HEK293T (cell line): ENCODE measurements around the gene RAPGEF5.

Experiments used
- CTCF ChIA-PET: fragments of 350-600 bp; formaldehyde crosslinking; extraction: SDS; loops from one replicate; lab custom pipeline; 2021; ENCODE audit warnings: antibody characterized with exemption, inconsistent platforms; lab: Yijun Ruan, JAX
- POLR2A ChIA-PET: fragments of 350-600 bp; formaldehyde crosslinking; extraction: SDS; loops from one replicate; lab custom pipeline; 2020; ENCODE audit warnings: antibody characterized with exemption, inconsistent platforms; lab: Yijun Ruan, JAX
- DNase-seq: peaks from one replicate; pipeline ENCODE4 v3.0.0; 2012; ENCODE audit warnings: mixed read lengths; ENCODE audit errors: extremely low spot score
- ARNT ChIP-seq: fragments of 450-650 bp; IDR thresholded peaks from 2 replicates; pipeline ENCODE4 v1.6.1; 2017; ENCODE audit warnings: mild to moderate bottlenecking
- BHLHE40 ChIP-seq: fragments of 450-650 bp; IDR thresholded peaks from 2 replicates; pipeline ENCODE4 v1.6.1; 2016; ENCODE audit warnings: mild to moderate bottlenecking, moderate library complexity, borderline replicate concordance
- CTBP1 ChIP-seq: fragments of 450-650 bp; IDR thresholded peaks from 2 replicates; pipeline ENCODE4 v1.6.1; 2016; ENCODE audit warnings: borderline replicate concordance
- ELF4 ChIP-seq: fragments of 450-650 bp; IDR thresholded peaks from 2 replicates; pipeline ENCODE4 v1.6.1; 2017; ENCODE audit warnings: antibody characterized with exemption
- FOXA1 ChIP-seq: fragments of 450-650 bp; IDR thresholded peaks from 2 replicates; pipeline ENCODE4 v1.6.1; 2016; ENCODE audit warnings: mild to moderate bottlenecking
- FOXK2 ChIP-seq: fragments of 450-650 bp; IDR thresholded peaks from 2 replicates; pipeline ENCODE4 v1.6.1; 2016; ENCODE audit warnings: mild to moderate bottlenecking
- FOXM1 ChIP-seq: fragments of 450-650 bp; IDR thresholded peaks from 2 replicates; pipeline ENCODE4 v1.6.1; 2017; ENCODE audit warnings: mild to moderate bottlenecking, borderline replicate concordance
- HDGF ChIP-seq: fragments of 450-650 bp; IDR thresholded peaks from 2 replicates; pipeline ENCODE4 v1.6.1; 2017; ENCODE audit warnings: antibody characterized with exemption, borderline replicate concordance
- L3MBTL2 ChIP-seq: fragments of 450-650 bp; conservative IDR thresholded peaks from 2 replicates; pipeline ENCODE4 v1.6.1; 2016; ENCODE audit warnings: mild to moderate bottlenecking
- NFRKB ChIP-seq: fragments of 450-650 bp; IDR thresholded peaks from 2 replicates; pipeline ENCODE4 v1.6.1; 2016; ENCODE audit warnings: mild to moderate bottlenecking, moderate library complexity
- SP1 ChIP-seq: fragments of 450-650 bp; IDR thresholded peaks from 2 replicates; pipeline ENCODE4 v1.6.1; 2017
- SUZ12 ChIP-seq: fragments of 450-650 bp; IDR thresholded peaks from 2 replicates; pipeline ENCODE4 v1.6.1; 2016; ENCODE audit warnings: mild to moderate bottlenecking
- TARDBP ChIP-seq: fragments of 450-650 bp; IDR thresholded peaks from 2 replicates; pipeline ENCODE4 v1.6.1; 2016
- ZNF384 ChIP-seq: fragments of 450-650 bp; IDR thresholded peaks from 2 replicates; pipeline ENCODE4 v1.6.1; 2016
- TF ChIP-seq, protein P1 (sequence below): fragments of 450-650 bp; IDR thresholded peaks from 2 replicates; pipeline ENCODE4 v1.6.1; 2016

Gene RAPGEF5

DNA sequence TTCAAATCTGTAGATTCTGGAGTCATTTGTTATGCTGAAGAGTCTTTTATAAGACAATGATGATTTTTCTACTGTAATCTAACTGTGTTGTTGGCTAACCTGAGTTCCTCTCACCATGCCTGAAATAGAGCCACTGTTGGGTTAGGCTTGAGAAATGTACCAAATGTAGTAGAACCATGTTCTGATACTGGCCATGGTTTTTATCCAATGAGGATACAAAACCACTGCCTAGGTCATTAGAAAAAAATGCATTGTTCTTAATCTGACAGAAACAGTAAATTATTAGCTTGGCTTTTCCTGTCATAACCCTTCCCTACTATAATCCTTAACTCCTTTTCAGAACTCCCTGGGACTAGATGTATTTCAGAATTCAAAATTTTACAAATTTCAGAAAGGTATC lies 86.6 kb downstream of the RAPGEF5 start:
- POLR2A ChIA-PET = no interaction called here
- CTCF ChIA-PET = no interaction called here
- TF ChIP-seq TARDBP = no peak
- TF ChIP-seq SUZ12 = no peak
- no peak for TF ChIP-seq ARNT
- no peak for TF ChIP-seq ELF4
- TF ChIP-seq, protein P1, sequence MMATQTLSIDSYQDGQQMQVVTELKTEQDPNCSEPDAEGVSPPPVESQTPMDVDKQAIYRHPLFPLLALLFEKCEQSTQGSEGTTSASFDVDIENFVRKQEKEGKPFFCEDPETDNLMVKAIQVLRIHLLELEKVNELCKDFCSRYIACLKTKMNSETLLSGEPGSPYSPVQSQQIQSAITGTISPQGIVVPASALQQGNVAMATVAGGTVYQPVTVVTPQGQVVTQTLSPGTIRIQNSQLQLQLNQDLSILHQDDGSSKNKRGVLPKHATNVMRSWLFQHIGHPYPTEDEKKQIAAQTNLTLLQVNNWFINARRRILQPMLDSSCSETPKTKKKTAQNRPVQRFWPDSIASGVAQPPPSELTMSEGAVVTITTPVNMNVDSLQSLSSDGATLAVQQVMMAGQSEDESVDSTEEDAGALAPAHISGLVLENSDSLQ = no peak
- DNase-seq = no peak

DNA sequence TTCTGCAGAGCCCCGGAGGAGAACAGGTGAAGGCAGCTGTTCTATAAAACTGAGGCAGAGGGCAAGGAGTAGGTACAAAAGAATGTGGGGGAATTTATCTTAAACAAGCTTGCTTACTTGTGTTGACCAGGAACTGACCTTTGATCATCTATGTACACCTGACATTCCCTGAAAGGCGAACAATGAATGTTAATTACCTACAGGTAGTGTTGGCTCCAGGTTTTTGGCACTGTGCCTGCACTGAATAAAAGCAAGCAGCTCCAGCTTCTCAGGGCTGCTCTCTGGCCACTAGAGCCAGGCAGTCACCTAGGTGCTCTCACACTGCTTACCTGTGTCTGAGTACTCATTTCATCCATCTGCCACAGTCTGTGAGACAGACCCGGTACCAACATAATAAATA lies 87.0 kb downstream of the RAPGEF5 start:
- POLR2A ChIA-PET = no interaction called here

DNA sequence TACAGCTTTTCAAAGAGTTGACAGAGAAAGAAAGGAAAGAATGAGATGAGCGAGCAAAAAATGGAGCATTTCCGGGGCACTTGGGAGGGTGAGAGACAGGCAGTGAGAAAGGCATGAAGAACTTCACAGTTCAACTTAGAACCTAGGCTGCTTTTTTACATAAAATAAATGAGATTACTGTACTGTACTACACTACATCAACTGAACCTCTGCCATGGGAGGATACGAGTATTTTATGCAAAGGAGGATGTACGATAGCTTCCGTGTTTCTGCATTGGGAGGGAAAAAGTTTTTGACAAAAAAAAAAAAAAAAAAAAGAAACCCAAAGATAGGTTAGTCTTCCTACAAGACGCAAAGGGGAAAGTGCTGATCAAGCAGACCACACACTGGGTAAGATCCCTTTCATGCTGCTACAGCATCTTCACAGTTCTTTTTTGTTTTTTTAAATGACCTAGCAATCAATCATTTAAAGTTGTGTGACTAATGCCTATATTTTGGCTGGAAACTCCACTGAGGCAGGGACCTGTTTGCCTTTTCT lies 88.0 kb downstream of the RAPGEF5 start:
- TF ChIP-seq, protein P1 = peak; percentile 31; the same call in 1 of the 2 replicates
- TF ChIP-seq CTBP1 = no peak
- ChIA-PET POLR2A (no interaction called here), CTCF (no interaction called here)
- DNase-seq = no peak

More for the DNA sequence above, 87.0 kb downstream of the RAPGEF5 start:
- CTCF ChIA-PET = no interaction called here
- no peak for DNase-seq
- TF ChIP-seq FOXK2 = no peak

DNA sequence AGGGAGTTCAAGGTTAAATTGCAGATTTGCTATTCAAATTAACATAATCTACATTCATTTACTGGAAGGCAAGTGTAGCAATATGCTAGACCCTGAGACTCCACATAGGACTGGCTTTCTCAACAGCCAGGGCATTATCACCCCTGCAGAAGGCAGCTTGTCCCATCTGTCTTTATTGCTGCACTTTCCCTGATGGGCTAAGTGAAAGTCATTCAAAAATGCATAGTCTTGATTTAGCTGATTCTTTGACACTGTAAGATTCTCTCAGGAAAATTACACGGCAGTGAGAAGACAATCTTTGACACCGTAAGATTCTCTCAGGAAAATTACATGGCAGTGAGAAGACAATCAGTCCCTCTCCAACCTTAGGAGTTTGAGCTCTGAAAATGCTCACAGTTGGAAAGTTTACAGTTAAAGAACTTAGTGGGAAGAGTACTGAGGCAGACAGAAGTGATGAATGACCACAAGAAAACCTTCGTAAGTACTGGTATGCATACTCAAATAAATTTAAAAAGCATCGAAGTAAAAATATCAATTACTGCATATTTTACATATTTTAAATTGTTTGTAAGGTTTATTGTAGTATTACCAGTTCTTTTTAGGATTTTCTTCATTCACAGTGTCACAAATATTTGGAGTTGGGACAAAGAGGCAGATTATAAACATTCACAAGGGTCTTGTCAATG lies 88.9 kb downstream of the RAPGEF5 start:
- ChIA-PET POLR2A (no interaction called here), CTCF (no interaction called here)
- DNase-seq = no peak
- no peak for TF ChIP-seq ZNF384
- TF ChIP-seq NFRKB = no peak
- no peak for TF ChIP-seq SUZ12
- no peak for TF ChIP-seq HDGF

DNA sequence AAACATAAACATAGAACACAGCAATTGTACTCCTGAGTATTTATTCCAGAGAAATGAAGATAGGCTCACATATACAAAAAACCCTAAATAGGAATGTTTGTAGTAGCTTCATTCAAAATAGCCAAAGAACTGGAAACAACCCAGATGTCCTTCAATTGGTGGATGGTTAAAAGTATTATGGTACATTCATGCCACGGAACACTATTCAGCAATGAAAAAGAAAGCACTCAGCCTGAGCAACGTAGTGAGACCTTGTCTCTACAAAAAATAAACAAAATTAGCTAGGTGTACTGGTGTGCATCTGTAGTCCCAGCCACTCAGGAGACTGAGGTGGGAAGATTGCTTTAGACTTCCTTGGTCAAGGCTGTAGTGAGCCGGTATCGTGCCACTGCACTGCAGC lies 94.4 kb downstream of the RAPGEF5 start:
- no peak for DNase-seq
- TF ChIP-seq NFRKB = no peak
- TF ChIP-seq TARDBP = no peak
- TF ChIP-seq ELF4 = no peak
- no peak for TF ChIP-seq SP1
- TF ChIP-seq, protein P1 = no peak
- no peak for TF ChIP-seq HDGF
- TF ChIP-seq BHLHE40 = no peak
- TF ChIP-seq FOXK2 = no peak
- ChIA-PET POLR2A (no interaction called here), CTCF (no interaction called here)

DNA sequence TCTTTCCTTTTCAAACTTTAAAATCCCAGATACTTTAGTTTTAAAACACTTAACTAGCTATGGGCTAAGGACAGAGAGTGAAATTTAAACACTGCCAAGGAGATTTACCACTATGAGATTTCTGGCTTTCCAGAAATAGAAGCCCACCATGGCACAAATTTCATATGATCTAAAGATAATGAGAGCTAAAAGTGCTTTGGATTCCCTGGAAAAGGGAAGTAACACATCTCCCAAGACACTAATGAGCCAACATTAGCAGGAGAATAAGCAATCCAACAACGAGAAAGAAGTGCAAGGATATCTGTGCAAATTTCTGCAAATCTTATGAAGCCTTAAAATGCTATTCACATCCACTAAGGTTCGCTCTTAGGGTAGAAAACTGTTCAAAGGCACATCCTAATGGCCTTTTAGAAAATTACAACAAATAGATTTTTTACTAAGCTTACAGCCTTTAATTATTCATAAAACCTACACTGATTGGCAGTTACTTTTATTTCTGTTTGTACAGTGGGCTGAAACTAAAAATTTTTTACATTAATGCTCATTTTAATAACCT lies 100.3 kb downstream of the RAPGEF5 start:
- POLR2A ChIA-PET = no interaction called here
- DNase-seq = no peak

DNA sequence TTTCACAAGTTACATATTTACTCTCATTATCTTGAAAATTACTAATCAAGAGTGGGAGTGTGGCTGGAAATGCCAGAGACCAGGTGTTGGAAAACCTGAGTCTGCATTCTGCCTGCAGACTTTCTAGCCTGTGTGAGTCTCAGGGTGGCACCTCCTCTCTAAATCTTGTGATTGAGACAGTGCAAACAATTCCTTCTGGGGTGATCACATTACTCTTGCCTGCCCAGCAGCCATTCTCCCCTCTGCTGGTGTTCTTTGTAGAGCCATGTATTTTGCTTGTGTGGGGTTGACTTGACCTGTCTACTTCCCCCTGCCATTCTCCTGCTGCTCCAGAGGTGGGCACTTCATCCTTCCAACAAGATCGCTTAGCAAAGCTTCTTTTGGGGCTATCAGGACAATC lies 101.1 kb downstream of the RAPGEF5 start:
- POLR2A ChIA-PET = no interaction called here
- DNase-seq = no peak

More for the DNA sequence above, 100.3 kb downstream of the RAPGEF5 start:
- CTCF ChIA-PET = no interaction called here
- TF ChIP-seq FOXM1 (no peak), SP1 (no peak), FOXA1 (no peak), FOXK2 (no peak), BHLHE40 (no peak), SUZ12 (no peak), ZNF384 (no peak), CTBP1 (no peak), NFRKB (no peak), L3MBTL2 (no peak), HDGF (no peak), ARNT (no peak), TARDBP (no peak)

More for the DNA sequence above, 101.1 kb downstream of the RAPGEF5 start:
- TF ChIP-seq ELF4 = no peak
- TF ChIP-seq, protein P1 = no peak
- TF ChIP-seq NFRKB = no peak
- CTCF ChIA-PET = no interaction called here
